Ramos (cell line): ENCODE results near the gene TUBAL3.

Source experiments
- in situ Hi-C: fragments of 300-500 bp; cut with MboI; formaldehyde crosslinking; loops from one replicate; pipeline ENCODE4 v1.14.3; 2022; ENCODE audit warnings: low sequenced_read_pairs; ENCODE audit not compliant: unreplicated experiment

Gene TUBAL3

DNA sequence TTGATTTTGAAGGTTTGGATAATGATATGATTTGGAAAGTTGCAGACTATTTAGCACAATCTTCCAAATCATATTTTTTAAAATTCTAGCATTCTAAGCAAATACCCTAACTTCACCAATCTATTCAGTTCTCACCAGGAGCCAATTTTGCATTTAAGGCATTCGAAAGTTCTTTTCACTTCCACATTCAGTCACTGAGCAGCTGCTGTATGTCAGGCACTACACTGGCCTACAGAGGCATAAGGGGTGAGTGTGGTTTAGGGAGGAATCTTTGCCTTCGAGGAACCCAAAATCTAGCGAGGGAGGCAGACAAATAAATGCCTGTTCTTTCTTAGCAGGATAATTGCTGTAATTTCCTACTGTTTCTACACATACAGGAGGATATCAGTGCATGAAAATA, 50.6 kb downstream of the TUBAL3 start:
- in situ Hi-C loops = no loop called here

DNA sequence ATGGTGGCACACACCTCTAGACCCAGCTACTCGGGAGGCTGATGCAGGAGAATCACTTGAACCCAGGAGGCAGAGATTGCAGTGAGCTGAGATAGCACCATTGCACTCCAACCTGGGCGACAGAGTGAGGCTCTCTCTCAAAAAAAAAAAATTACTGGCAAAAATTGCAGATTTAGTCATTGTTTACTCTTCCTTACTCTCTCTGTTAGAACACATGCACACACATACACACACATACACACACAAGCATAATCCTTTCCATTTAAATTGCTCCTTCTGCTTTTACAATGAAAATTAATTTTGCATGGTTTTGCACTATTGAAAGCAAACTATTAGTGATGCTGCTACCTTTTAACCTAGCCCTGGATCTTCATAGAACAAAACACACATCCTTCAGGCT, 55.3 kb downstream of the TUBAL3 start:
- in situ Hi-C loops = no loop called here

DNA sequence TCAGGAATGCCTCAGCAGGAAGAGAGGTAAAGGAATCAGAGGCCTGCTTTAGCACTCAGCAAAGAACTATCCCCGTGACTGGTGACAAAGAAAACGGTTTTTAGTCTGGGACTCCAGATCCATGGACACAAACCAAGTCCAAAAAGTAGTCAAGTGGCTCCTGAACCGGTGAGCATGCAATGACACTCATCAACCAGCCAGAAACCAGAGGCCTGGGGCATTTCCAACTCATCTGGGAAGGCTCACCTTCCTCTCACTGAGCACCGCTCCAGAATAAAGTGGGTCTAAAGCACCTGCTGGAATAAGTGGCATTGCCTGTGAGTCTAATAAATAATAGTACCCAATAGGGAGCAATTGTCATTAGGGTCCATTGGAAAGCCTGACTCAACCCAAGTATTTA, 57.7 kb downstream of the TUBAL3 start:
- in situ Hi-C loops = no loop called here

DNA sequence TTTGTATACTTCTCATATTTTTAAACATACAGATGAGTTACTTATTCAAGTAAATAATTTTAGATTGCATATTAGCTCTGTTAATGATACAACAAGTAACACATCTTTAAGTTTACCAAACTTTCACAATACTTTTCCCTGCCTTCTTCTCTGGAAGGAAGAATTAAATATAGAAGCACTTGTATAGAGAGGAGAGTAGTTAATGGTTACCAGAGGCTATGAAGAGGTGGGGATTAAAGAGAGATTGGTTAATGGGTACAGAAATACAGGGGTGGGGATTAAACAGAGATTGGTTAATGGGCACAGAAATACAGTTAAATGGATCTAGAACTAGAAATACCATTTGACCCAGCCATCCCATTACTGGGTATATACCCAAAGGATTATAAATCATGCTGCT, 59.9 kb downstream of the TUBAL3 start:
- in situ Hi-C loops = no loop called here

DNA sequence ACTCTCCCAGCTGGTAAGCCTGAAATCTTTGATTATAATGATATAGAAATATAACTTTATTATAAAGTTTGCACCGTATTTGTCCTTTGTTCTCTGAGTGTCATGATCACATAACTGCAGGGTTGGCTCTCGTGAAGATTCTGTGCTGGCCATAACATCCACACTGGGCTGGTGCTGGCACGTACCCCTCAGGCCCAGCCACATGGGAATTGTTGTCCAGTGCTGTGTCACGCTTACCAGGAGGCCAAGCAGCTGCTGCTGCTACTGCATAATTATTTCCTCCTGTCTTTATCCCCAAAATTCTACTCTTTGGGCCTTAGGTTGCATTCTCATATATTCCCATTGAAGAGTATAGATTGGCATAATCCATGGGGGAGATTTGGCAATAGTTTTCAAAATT, 60.6 kb downstream of the TUBAL3 start:
- in situ Hi-C loops = no loop called here

DNA sequence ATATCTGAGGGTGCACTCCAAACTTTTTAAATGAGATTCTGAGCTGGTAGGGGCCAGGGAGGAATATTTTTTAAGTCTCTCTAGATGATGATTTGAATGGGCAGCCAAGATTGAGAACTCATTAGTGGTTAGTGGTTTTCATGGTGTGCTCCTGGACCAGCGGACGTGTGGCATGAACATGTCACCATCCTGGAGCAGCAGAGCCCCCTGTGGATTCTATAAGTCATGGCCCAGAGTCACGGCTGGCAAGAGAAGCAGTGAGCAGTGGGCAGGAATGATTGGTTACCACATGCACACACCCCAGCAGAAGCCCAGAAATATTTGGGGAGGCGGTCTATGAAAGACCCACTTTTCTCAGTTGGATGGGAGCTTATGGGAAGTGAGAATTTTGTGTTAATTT, 61.1 kb downstream of the TUBAL3 start:
- in situ Hi-C loops = no loop called here
